HuH-7 (cell line): Measurements from ENCODE around the gene EEF2K.

Source experiments
- DNase-seq: peaks from one replicate; pipeline ENCODE4 v3.0.0; 2011; ENCODE audit warnings: low spot score

The EEF2K gene

GRCh38 chr16:22252317-22252716 lies 46.2 kb downstream of the EEF2K start:
- no peak for DNase-seq

- DNase-seq: no peak
Observed at GRCh38 chr16:22253272-22253671, 47.2 kb downstream of the EEF2K start.

GRCh38 chr16:22255335-22255734 lies 49.3 kb downstream of the EEF2K start:
- no peak for DNase-seq

- DNase-seq: no peak
Observed at GRCh38 chr16:22257440-22257839, 51.4 kb downstream of the EEF2K start.

GRCh38 chr16:22260490-22260889 lies 54.4 kb downstream of the EEF2K start:
- no peak for DNase-seq

GRCh38 chr16:22262460-22262859 lies 56.4 kb downstream of the EEF2K start:
- DNase-seq: no peak

- DNase-seq: no peak
Observed at GRCh38 chr16:22264786-22265185, 58.7 kb downstream of the EEF2K start.

GRCh38 chr16:22265351-22265750 lies 59.3 kb downstream of the EEF2K start:
- DNase-seq: no peak

- no peak for DNase-seq
Observed at GRCh38 chr16:22266546-22266945, 60.5 kb downstream of the EEF2K start.

- no peak for DNase-seq
Observed at GRCh38 chr16:22267764-22268163, 61.7 kb downstream of the EEF2K start.

GRCh38 chr16:22270525-22270924 lies 64.4 kb downstream of the EEF2K start:
- DNase-seq: no peak

GRCh38 chr16:22272870-22273650 lies 67.0 kb downstream of the EEF2K start:
- DNase-seq: no peak

- no peak for DNase-seq
Observed at GRCh38 chr16:22274916-22275315, 68.8 kb downstream of the EEF2K start.

GRCh38 chr16:22278441-22279230 lies 72.6 kb downstream of the EEF2K start:
- DNase-seq: no peak

- no peak for DNase-seq
Observed at GRCh38 chr16:22282254-22282892, 76.3 kb downstream of the EEF2K start.

GRCh38 chr16:22284637-22285036 lies 78.6 kb downstream of the EEF2K start:
- no peak for DNase-seq

GRCh38 chr16:22285080-22285479 lies 79.0 kb downstream of the EEF2K start:
- DNase-seq: no peak

GRCh38 chr16:22291020-22291419 lies 84.9 kb downstream of the EEF2K start:
- DNase-seq: no peak

- DNase-seq: no peak
Observed at GRCh38 chr16:22291860-22292318, 85.8 kb downstream of the EEF2K start.

- no peak for DNase-seq
Observed at GRCh38 chr16:22292320-22292719, 86.2 kb downstream of the EEF2K start.

GRCh38 chr16:22293137-22294106 lies 87.3 kb downstream of the EEF2K start:
- DNase-seq: no peak
